Measurements from ENCODE around the gene KY. TPM values are rescaled to one million over a fixed set of nuclear protein-coding genes. Genes with fewer than 3 reads are reported as not detected.

Gene KY
- total and polyA plus RNA-seq, 2 experiments from 2014 or later = not detected

GRCh38 chr3:134677987-134678308 is 27.1 kb upstream of the KY start:
- H3K27ac Mint-ChIP-seq = no peak overlapping the region
- H3K4me3 Mint-ChIP-seq = no peak overlapping the region

More at GRCh38 chr3:134677987-134678308, 27.1 kb upstream of the KY start:
- no peaks in the 10 kb centered on the region; the same call in 1 of the 2 replicates for H4K20me1 ChIP-seq (replicated peaks; ENCODE audit: insufficient read depth)
- H3K27ac ChIP-seq (ENCODE audit: low read depth) = no peak overlapping the region
- H3F3A ChIP-seq (replicated peaks; ENCODE audit: low read depth) = no peaks in the 10 kb centered on the region
- no peaks in the 10 kb centered on the region for H3K79me2 ChIP-seq (replicated peaks; ENCODE audit: insufficient read depth)
- Mint-ChIP-seq H3K27me3 (ENCODE audit: insufficient read depth, low read depth, poor library complexity) (peaks cover 7% of the 10 kb centered on the region), H3K36me3 (ENCODE audit: low read depth) (no peaks in the 10 kb centered on the region; the same call in 2 of the 3 replicates), H3K9me3 (peaks cover 11% of the 10 kb centered on the region), H3K4me1 (no peaks in the 10 kb centered on the region)
- H2AFZ ChIP-seq = no peak overlapping the region
- no peak overlapping the region for H3K4me2 ChIP-seq
- ATAC-seq (no peak), DNase-seq (ENCODE audit: low spot score) (no peak)
- peaks cover under 1% of the 10 kb centered on the region; the same call in 1 of the 2 replicates for H3K9me2 ChIP-seq (ENCODE audit: insufficient read depth)
- H3K27me3 ChIP-seq (ENCODE audit: insufficient read depth) = no peaks in the 10 kb centered on the region; the same call in 1 of the 2 replicates
- no peaks in the 10 kb centered on the region for H3K36me3 ChIP-seq (ENCODE audit: insufficient read depth)
- H3K4me1 ChIP-seq (ENCODE audit: insufficient read depth) = no peaks in the 10 kb centered on the region
- H3K4me3 ChIP-seq = no peak overlapping the region
- TF ChIP-seq REST (IDR thresholded peaks at IDR 0.05; ENCODE audit: unreplicated experiment) (no peak), EZH2 (IDR thresholded peaks at IDR 0.05; ENCODE audit: low read depth, unreplicated experiment) (no peak), POLR2AphosphoS5 (IDR thresholded peaks at IDR 0.05; ENCODE audit: low read depth) (no peak), ETS1 (IDR thresholded peaks at IDR 0.05) (no peak), STAT1 (IDR thresholded peaks at IDR 0.05; ENCODE audit: unreplicated experiment) (no peak), NANOG (IDR thresholded peaks at IDR 0.05; ENCODE audit: borderline replicate concordance) (no peak), ZNF331 (CRISPR knock-in tag; IDR thresholded peaks at IDR 0.05; ENCODE audit: low read depth) (no peak), EZH2phosphoT487 (IDR thresholded peaks at IDR 0.05; ENCODE audit: unreplicated experiment) (no peak), JUNB (IDR thresholded peaks at IDR 0.05; ENCODE audit: unreplicated experiment) (no peak), CTCF (conservative IDR thresholded peaks at IDR 0.05; ENCODE audit: low read depth in 2 of 2) (no peak), ZNF462 (CRISPR knock-in tag; IDR thresholded peaks at IDR 0.05) (no peak), ZNF114 (CRISPR knock-in tag; IDR thresholded peaks at IDR 0.05) (no peak)

Data from GM23338 (cell line).